ENCODE data around the gene LRCH1.

The LRCH1 gene

GRCh38 chr13:46594374-46595078 lies 41.6 kb downstream of the LRCH1 start:
- no peak for DNase-seq (ENCODE audit: low spot score)

- DNase-seq (ENCODE audit: low spot score): no peak
These were observed 42.3 kb downstream of the LRCH1 start for GRCh38 chr13:46595136-46595884.

GRCh38 chr13:46595885-46596275 lies 42.9 kb downstream of the LRCH1 start:
- no peak for DNase-seq (ENCODE audit: low spot score)

- no peak for DNase-seq (ENCODE audit: low spot score)
These were observed 43.5 kb downstream of the LRCH1 start for GRCh38 chr13:46596466-46596865.

GRCh38 chr13:46598140-46598819 lies 45.3 kb downstream of the LRCH1 start:
- no peak for DNase-seq (ENCODE audit: low spot score)

- DNase-seq (ENCODE audit: low spot score): no peak
These were observed 45.8 kb downstream of the LRCH1 start for GRCh38 chr13:46598820-46599180.

- no peak for DNase-seq (ENCODE audit: low spot score)
These were observed 48.0 kb downstream of the LRCH1 start for GRCh38 chr13:46600943-46601311.

GRCh38 chr13:46602531-46602930 lies 49.6 kb downstream of the LRCH1 start:
- no peak for DNase-seq (ENCODE audit: low spot score)

- DNase-seq (ENCODE audit: low spot score): no peak
These were observed 50.2 kb downstream of the LRCH1 start for GRCh38 chr13:46603165-46603603.

GRCh38 chr13:46604226-46604990 lies 51.4 kb downstream of the LRCH1 start:
- no peak for DNase-seq (ENCODE audit: low spot score)

- DNase-seq (ENCODE audit: low spot score): no peak
These were observed 52.3 kb downstream of the LRCH1 start for GRCh38 chr13:46605076-46605824.

GRCh38 chr13:46605825-46606554 lies 53.0 kb downstream of the LRCH1 start:
- DNase-seq (ENCODE audit: low spot score): no peak

GRCh38 chr13:46606970-46607369 lies 54.0 kb downstream of the LRCH1 start:
- DNase-seq (ENCODE audit: low spot score): no peak

GRCh38 chr13:46607768-46608564 lies 55.0 kb downstream of the LRCH1 start:
- DNase-seq (ENCODE audit: low spot score): no peak

- DNase-seq (ENCODE audit: low spot score): no peak
These were observed 56.1 kb downstream of the LRCH1 start for GRCh38 chr13:46609052-46609451.

GRCh38 chr13:46609726-46610125 lies 56.8 kb downstream of the LRCH1 start:
- DNase-seq (ENCODE audit: low spot score): no peak

GRCh38 chr13:46612267-46612666 lies 59.3 kb downstream of the LRCH1 start:
- no peak for DNase-seq (ENCODE audit: low spot score)

GRCh38 chr13:46613409-46614049 lies 60.6 kb downstream of the LRCH1 start:
- no peak for DNase-seq (ENCODE audit: low spot score)

- DNase-seq (ENCODE audit: low spot score): no peak
These were observed 61.6 kb downstream of the LRCH1 start for GRCh38 chr13:46614582-46614981.

Measured in AG08396 (cell line).